Stimulated activated CD8-positive, alpha-beta memory T cell treated with anti-CD3 and anti-CD28 coated beads, Interleukin-15, amount 100 ng/mL, for 4 hours (primary cell): ENCODE results near the gene CNTFR.

Source experiments
- DNase-seq, 2 donors: peaks; one replicate each; pipeline ENCODE4 v3.0.0-alpha.2; 2020; ENCODE audit warnings: low read depth in 2 of 2

CNTFR gene

DNA sequence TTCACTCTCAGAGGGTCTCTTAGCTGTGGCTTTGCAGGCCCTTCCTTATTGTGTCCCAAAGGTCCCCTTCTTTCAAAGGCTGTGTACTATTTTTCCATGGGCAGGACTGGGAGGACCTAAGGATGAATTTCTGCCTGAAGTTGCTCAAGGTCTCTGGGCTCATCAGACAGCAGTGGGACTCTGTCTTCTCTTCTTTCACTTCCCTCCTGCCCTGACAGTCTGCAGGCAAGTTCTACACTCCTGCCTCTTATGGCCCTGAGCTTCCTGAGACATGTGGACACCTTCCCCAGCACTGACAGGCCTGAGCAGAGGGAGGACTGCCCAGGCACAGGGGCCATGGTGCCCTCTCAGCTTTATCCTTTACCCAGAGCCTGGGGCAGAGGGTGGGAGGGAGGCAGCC is 81.6 kb downstream of the CNTFR start:
- no peak for DNase-seq

DNA sequence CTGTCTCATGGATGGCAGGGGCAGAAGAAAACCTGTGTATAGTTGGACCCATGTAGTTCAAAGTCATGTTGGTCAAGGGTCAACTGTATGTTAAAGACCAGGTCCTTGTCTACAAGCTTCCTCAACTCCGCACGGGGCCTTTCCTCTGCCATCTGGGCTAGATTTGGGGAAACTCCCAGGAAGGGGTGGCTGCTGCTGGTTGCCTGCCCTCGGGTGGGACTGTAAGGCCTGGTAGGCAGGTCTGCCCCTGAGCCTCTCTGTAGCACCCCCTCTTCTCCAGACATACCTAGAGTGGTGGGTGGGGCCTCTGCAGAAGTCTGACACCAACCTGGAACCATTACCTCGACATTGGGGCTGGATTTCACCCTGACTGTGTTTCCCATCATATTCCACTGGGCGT is 82.0 kb downstream of the CNTFR start:
- no peak for DNase-seq

DNA sequence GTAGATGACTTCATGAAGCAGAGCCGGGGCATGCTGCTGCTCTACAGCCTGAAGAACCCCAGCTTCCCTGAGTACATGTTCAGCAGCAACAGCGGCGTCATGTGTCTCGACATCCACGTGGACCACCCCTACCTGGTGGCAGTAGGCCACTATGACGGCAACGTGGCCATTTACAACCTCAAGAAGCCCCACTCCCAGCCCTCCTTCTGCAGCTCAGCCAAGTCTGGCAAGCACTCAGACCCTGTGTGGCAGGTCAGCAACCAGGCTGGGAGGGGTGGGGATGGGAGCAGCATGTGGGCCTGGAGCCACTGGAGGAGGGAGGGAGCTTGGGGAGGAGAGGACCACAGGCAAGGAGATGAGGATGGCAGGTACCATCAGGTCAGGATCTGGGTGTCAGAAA is 82.9 kb downstream of the CNTFR start:
- no peak for DNase-seq

DNA sequence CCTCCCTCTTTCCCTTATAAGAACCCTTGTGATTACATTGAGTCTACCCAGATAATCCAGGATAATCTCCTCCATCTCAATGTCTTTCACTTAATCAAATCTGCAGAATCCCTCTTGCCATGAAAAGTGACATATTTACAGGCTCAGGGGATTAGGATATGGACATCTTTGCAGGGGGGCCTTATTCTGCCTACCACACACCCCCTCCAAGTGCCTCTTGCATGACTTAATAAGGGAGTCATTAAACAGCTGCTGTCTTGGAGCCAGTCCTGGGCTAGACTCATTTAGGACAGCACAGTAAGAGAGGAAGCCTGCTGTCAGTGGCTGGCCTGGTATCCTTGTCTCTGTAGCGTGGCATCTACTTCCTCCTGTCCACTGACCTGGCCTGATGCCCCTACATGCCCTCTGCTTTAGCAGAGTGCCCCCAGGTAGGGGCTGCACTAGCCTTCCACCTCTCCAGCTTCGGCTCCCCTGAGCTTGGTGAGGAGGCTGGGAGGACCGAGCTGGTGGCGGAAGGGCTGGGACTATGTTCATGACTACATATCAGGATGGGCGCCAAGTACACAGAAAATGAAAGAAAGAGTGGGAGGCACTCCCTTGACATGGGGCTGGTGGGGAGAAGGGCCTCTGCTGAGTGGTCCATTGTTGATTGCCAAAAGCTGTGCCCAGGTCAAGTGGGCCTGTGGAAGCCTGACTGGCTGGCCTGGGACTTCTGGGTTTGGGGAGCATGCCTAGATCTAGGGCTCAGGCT is 84.0 kb downstream of the CNTFR start:
- DNase-seq, result no peak

DNA sequence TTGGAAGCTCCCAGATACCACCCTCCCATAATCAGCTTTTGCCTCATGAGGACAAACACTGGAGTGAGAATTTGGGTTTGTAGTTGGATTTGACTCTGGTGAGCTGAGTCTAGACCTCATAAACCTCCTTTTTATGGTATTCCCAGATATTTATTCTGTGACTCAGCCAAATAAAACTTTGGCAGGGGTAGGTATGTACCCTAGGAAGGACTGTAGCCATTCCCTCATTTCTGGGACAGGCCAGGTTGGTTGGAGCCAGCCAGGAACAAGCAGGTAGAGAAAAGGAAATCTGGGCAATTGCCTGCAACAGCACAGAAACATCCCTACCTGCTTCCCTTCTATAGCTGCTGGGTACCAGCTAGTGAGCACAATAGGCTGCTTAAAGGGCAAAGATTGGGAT is 86.1 kb downstream of the CNTFR start:
- DNase-seq, result no peak

DNA sequence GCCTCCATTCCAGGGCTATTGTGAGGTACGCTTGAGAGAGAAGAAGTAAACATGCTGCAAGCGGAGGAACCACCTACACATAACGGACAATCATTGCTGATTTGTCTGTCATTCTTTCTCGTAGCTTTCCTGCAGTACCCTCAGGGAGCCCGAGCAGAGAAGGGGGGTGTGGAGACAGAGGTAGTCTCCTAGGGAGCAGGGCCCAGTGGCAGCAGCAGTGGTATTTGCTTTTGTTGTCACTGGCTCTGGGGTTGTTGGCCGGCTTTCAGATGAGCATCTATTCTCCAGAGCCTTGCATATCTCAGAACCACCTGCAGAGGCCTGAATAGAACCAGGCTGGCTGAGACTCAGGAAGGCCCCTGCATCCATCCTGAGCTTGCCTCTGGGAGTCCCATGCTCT is 86.6 kb downstream of the CNTFR start:
- no peak for DNase-seq

DNA sequence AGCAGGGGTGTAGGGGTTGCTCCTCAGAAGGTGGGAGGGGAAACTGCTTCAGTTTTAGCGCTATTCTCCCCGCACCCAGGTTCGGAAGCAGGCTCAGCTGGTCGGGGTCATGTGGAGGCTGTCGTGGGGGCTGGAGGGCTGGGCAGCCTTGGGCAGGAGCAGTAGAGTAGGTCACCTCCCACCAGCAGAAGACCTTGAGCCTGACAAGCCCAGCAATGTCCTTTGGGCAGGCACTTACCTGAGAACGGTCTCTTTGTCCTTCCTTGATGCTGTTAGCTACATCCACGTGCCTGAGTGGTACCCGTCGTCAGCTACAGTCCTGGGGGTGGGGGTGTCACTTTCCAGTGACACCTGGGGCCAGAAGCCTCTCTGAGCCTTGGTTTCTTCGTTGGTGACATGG is 87.1 kb downstream of the CNTFR start:
- DNase-seq, result no peak

DNA sequence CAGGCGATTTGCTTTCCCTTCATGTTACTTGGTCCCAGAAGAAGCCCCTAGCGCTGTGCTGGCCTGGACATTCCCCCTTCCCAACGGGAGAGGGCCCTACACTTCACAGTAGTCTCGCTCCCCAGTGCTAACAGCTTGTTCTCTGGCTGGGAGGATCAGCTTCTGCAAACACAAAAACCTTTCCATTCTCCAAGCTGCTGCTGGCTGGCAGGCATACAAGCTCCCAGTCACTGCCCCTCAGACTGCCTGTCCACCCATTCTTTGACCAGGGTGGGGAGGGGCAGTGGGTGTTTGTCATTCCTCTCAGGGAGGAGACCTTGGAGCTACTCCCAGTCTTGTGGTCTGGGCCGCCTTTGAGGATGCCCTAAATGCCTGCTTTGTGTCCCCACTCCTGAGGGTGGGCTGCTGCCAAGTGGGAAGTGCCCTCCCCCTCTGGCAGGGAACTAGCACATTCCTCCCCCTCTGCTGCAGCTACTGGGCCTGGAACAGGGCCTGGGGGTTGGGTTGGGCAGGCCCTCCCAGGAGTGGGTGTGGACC is 87.6 kb downstream of the CNTFR start:
- DNase-seq, result no peak
